GM10248 (cell line): ENCODE results near the gene QSER1.

Source experiments
- CTCF ChIA-PET: fragments of 300-600 bp; sonication (Branson Sonifier 250); formaldehyde crosslinking; extraction: SDS; loops from one replicate; lab custom pipeline; 2021; ENCODE audit warnings: antibody characterized with exemption; lab: Yijun Ruan, JAX
- POLR2A ChIA-PET: fragments of 350-650 bp; sonication (Branson Sonifier 250); formaldehyde crosslinking; extraction: SDS; loops from one replicate; lab custom pipeline; 2020; ENCODE audit warnings: antibody characterized with exemption; lab: Yijun Ruan, JAX
- DNase-seq: peaks from one replicate; pipeline ENCODE4 v3.0.0; 2012; ENCODE audit errors: extremely low spot score
- TF ChIP-seq, protein P1 (sequence below): IDR thresholded peaks from 2 replicates; pipeline ENCODE4 v1.5.1; 2012; ENCODE audit warnings: mild to moderate bottlenecking, low read depth; ENCODE audit errors: extremely low read depth, missing control alignments, control extremely low read depth

Gene QSER1

DNA sequence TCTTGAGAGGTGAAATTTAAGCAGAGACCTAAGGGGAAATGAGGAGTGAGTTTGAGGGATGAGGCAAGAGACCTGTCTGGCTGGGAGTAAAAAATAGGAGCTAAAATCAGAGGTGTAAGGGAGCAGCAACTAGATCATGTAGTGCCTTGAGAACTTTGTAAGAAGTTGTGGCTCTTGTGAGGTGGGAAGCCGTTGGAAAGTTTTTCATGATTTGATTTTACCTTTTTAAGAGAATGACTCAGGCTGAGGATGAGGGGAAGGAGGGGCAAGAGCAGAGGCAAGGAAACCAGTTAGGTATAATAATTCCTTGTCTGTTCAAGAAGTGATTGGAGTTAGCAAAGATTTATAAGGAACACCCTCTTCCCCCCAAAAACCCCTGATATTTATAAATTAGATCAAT, 25.8 kb downstream of the QSER1 start:
- TF ChIP-seq, protein P1, sequence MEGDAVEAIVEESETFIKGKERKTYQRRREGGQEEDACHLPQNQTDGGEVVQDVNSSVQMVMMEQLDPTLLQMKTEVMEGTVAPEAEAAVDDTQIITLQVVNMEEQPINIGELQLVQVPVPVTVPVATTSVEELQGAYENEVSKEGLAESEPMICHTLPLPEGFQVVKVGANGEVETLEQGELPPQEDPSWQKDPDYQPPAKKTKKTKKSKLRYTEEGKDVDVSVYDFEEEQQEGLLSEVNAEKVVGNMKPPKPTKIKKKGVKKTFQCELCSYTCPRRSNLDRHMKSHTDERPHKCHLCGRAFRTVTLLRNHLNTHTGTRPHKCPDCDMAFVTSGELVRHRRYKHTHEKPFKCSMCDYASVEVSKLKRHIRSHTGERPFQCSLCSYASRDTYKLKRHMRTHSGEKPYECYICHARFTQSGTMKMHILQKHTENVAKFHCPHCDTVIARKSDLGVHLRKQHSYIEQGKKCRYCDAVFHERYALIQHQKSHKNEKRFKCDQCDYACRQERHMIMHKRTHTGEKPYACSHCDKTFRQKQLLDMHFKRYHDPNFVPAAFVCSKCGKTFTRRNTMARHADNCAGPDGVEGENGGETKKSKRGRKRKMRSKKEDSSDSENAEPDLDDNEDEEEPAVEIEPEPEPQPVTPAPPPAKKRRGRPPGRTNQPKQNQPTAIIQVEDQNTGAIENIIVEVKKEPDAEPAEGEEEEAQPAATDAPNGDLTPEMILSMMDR: no peak
- POLR2A ChIA-PET: no interaction called here
- CTCF ChIA-PET: interaction anchor here (1.0 to 1.3 kb wide), 2 partner anchors 14 to 19 kb away, joined by 3 to 4 read pairs; no protein-coding TSS in a partner anchor
- no peak for DNase-seq

DNA sequence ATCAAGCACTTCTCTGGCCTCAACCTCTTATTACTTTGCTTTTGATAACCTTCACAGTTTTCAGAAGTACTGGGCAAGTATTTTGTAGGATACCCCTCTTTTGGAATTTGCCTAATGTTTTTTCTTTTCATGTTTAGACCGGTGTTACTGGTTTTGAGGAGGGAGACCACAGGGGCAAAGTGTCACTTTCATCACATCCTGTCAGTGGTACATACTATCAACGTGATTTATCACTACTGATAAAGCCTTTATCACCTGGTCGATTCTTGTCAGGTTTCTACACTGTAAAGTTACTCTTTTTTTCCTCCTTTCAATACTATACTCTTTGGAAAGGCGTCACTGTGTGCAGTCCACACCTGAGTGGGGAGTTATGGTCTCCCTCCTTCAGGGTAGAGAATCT, 26.7 kb downstream of the QSER1 start:
- DNase-seq: no peak
- ChIA-PET CTCF (interaction anchor here (1.5 to 1.6 kb wide), 2 partner anchors 13 to 110 kb away, joined by 3 to 4 read pairs; no protein-coding TSS in a partner anchor), POLR2A (no interaction called here)
- TF ChIP-seq, protein P1: no peak

DNA sequence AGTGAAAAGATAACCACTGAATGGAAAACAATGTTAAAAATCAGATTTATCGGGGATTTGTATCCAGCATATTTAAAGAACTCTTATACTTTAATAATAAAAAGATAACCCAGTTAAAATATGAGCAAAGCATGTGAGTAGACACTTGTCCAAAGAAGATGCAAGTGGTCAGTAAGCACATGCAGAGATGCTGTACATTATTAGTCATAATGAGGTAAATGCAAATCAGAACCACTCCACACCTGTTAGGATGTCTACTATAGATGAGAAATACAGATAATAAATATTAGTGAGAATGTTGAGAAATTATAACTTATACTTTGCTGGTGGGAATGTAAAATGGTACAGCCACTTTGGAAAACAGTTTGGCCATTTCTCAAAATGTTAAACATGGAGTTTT, 28.0 kb downstream of the QSER1 start:
- CTCF ChIA-PET: interaction anchor here (1.5 to 1.6 kb wide), 2 partner anchors 12 to 112 kb away, joined by 3 to 4 read pairs; no protein-coding TSS in a partner anchor
- TF ChIP-seq, protein P1: no peak
- POLR2A ChIA-PET: no interaction called here
- no peak for DNase-seq

DNA sequence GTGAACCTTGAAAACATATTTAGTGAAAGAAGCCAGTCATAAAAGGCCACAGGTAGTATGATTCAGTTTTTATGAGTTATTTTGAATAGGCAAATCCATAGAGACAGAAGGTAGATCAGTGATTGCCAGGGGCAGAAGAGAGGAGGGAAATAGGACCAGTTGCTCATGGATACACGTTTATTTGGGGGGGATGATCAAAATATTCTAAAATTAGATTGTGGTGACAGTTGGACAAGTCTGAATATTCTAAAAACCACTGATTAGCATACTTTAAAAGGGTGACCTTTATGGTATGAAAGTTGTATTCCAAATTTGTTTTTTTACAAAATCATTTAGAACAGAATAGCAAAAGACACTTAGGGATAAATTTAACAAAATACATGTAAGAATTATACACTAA, 28.6 kb downstream of the QSER1 start:
- CTCF ChIA-PET: no interaction called here

DNA sequence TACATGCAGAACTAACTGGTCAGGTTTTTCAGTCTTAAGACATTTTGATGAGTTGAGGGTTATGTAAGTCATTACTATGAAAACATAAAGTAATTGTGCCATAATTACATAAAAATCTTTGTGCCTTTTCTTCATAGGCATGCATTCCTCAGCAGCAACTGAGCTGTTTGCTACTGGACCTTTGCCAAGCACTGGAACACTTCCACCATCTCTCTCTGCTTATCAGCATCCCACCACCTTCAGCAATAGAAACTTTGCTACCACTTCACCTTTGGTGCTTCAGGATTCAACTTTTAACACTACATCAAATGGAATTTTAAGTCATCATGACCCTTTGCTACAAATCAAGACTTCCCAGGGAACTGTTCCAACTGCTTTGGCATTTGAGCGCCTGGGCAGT, 39.0 kb downstream of the QSER1 start:
- CTCF ChIA-PET: interaction anchor here (1.2 to 1.4 kb wide), 3 partner anchors 12 to 134 kb away, joined by 4 to 6 read pairs (median 6); no protein-coding TSS in a partner anchor
- TF ChIP-seq, protein P1: no peak
- DNase-seq: no peak
- POLR2A ChIA-PET: no interaction called here

More for the DNA sequence above, 28.6 kb downstream of the QSER1 start:
- DNase-seq: no peak
- POLR2A ChIA-PET: no interaction called here
- TF ChIP-seq, protein P1: no peak

DNA sequence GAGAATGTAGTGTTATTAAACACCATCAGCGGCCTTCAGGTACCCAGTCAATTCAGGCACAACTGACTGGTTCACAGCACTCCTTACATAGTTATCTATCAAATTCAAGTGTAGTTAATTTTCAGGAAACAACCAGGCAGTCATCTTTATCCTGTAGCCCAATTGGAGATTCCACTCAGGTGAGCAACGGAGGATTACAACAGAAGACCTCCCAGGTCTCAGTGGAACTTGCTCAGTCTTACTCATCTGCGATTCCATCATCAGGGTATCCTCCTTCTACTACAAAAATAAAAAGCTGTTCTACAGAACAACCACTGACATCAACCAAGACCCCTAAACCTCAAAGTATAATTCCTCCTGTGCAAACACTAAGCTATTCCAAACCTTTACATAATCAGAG, 39.6 kb downstream of the QSER1 start:
- CTCF ChIA-PET: interaction anchor here (1.0 to 1.7 kb wide), 5 partner anchors 12 to 133 kb away, joined by 3 to 6 read pairs (median 4); no protein-coding TSS in a partner anchor
- POLR2A ChIA-PET: no interaction called here
- no peak for DNase-seq
- TF ChIP-seq, protein P1: no peak
